HepG2 (cell line): Measurements from ENCODE around the gene ABCC3. TPM values are rescaled to one million over a fixed set of nuclear protein-coding genes. Genes with fewer than 3 reads are reported as not detected.

Experiments
- CBX5 ChIP-seq: sonication (generic); formaldehyde crosslinking; IDR thresholded peaks from 2 replicates; pipeline ENCODE4 v1.4.0; 2020; ENCODE audit warnings: missing genetic modification reagents, borderline replicate concordance
- FOSL1 ChIP-seq: sonication (generic); formaldehyde crosslinking; IDR thresholded peaks from 2 replicates; pipeline ENCODE4 v1.9.0; 2021; ENCODE audit warnings: missing genetic modification reagents, borderline replicate concordance
- GATAD2A ChIP-seq: IDR thresholded peaks from 2 replicates; pipeline ENCODE4 v1.6.1; 2016
- HHEX ChIP-seq: IDR thresholded peaks from 2 replicates; pipeline ENCODE4 v1.6.1; 2016; ENCODE audit warnings: control low read depth
- IRF2 ChIP-seq: IDR thresholded peaks from 2 replicates; pipeline ENCODE4 v1.6.1; 2018; ENCODE audit warnings: missing genetic modification reagents, missing compliant biosample characterization
- NFYB ChIP-seq: sonication (generic); formaldehyde crosslinking; IDR thresholded peaks from 2 replicates; pipeline ENCODE4 v1.4.0; 2020; ENCODE audit warnings: missing genetic modification reagents
- PAX8 ChIP-seq: sonication (generic); formaldehyde crosslinking; IDR thresholded peaks from 2 replicates; pipeline ENCODE4 v1.8.0; 2022; ENCODE audit warnings: mild to moderate bottlenecking, missing genetic modification reagents, borderline replicate concordance
- SMC3 ChIP-seq: IDR thresholded peaks from 2 replicates; pipeline ENCODE4 v1.6.1; 2011; ENCODE audit warnings: low read length, improper control_type of control experiment
- SRSF1 ChIP-seq: fragments of 200-400 bp; formaldehyde crosslinking; optimal IDR thresholded peaks from 2 replicates; pipeline ENCODE3; 2017; ENCODE audit warnings: mild to moderate bottlenecking, low read depth, low read length, moderate library complexity
- ZNF7 ChIP-seq: IDR thresholded peaks from 2 replicates; pipeline ENCODE4 v1.6.1; 2016; ENCODE audit warnings: missing biosample characterization, missing genetic modification reagents
- ZSCAN22 ChIP-seq: sonication (generic); formaldehyde crosslinking; IDR thresholded peaks from 2 replicates; pipeline ENCODE4 v1.4.0; 2020; ENCODE audit warnings: mild to moderate bottlenecking, missing genetic modification reagents
- ZSCAN29 ChIP-seq: sonication (generic); formaldehyde crosslinking; conservative IDR thresholded peaks from 2 replicates; pipeline ENCODE4 v1.4.0; 2020; ENCODE audit warnings: mild to moderate bottlenecking, missing genetic modification reagents
- polyA plus RNA-seq, 8 experiments: library from polyadenylated mRNA; depleted of rRNA in 3 of 8; stranded (reverse) in 7 of 8; unstranded in 1 of 8; fragments of >200 nt; fragmentation: Illumina TruSeq in 4 of 8; extraction: Trizol in 4 of 8; gene quantifications; 2 replicates each; pipeline versions ENCODE4 v1.2.1 to v1.2.3, GENCODE V29; 2011 to 2016; ENCODE audit warnings: low read depth in 4 of 8, missing spikeins in 1 of 8, mixed read lengths in 1 of 8; ENCODE audit not compliant: insufficient read depth in 1 of 8
- total RNA-seq, 5 experiments: library from RNA; depleted of rRNA; stranded (reverse); fragments of >200 nt; fragmentation: Illumina TruSeq; extraction: Trizol; gene quantifications; 2 replicates each; pipeline ENCODE4 v1.2.3, GENCODE V29; 2016; ENCODE audit warnings: low read depth in 1 of 5
- TF ChIP-seq, protein P1 (sequence below), 2 experiments: fragments of 450-650 bp in 1 of 2; sonication (generic) in 1 of 2; formaldehyde crosslinking; IDR thresholded peaks; 2 replicates each; pipeline versions ENCODE4 v1.5.0 to v1.8.0; 2020 to 2022; ENCODE audit warnings: mild to moderate bottlenecking in 1 of 2, missing genetic modification reagents in 1 of 2
- TF ChIP-seq, protein P2 (sequence below): sonication (generic); formaldehyde crosslinking; IDR thresholded peaks from 2 replicates; pipeline ENCODE4 v1.5.0; 2020; ENCODE audit warnings: mild to moderate bottlenecking, missing genetic modification reagents
- TF ChIP-seq, protein P3 (sequence below): sonication (generic); formaldehyde crosslinking; IDR thresholded peaks from 2 replicates; pipeline ENCODE4 v1.5.1; 2020; ENCODE audit warnings: mild to moderate bottlenecking, missing genetic modification reagents, moderate library complexity
- TF ChIP-seq, protein P4 (sequence below): sonication (generic); formaldehyde crosslinking; IDR thresholded peaks from 2 replicates; pipeline ENCODE4 v1.4.0; 2020; ENCODE audit warnings: missing genetic modification reagents, borderline replicate concordance
- TF ChIP-seq, protein P5 (sequence below): sonication (generic); formaldehyde crosslinking; IDR thresholded peaks from 2 replicates; pipeline ENCODE4 v1.8.0; 2023; ENCODE audit warnings: mild to moderate bottlenecking, missing genetic modification reagents
- TF ChIP-seq, protein P6 (sequence below): IDR thresholded peaks from 2 replicates; pipeline ENCODE4 v1.6.1; 2012; ENCODE audit warnings: low read length, improper control_type of control experiment

Gene ABCC3
- total and polyA plus RNA-seq, 2 of the 13 experiments (the other 11 are each of a cell fraction or from before 2014, with no cell fraction given), result 25.2 to 50.7 TPM

DNA sequence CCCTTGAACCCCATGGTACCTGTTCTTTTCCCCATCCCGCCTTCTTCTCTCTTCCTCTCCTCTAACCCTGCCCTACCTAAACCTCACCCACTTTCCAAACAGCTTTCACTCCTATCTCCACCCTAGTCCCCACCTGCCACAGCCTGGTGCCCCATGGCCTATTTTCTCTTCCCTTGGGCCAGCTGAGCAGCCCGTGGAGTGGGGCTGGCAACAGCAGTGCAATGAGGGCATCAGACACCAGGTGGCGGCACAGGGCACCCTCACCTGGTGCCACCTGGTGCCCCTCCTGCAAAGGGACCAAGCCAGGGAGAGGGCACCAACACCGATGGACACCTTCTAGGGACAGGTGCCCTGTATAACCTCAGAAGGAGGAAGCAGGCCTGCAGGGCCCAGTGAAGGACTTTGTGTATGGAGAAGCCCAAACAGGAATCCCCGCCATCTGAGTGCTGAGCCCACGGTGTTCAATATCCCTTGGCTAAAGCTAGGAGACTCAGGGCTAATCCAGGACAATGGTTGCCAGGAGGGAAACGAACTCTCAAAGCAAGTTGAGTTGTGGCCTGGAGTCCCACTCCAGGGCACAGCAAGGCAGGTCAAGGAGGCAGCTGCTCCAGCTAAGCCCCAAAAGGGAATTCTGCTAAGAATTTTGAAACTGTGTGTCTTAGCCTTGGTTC is 4.0 kb upstream of the ABCC3 start (continued):
- TF ChIP-seq ZSCAN29, result 0 out of 2 replicates have a peak, but pooled peaks have one; percentile 16
- TF ChIP-seq, protein P1, sequence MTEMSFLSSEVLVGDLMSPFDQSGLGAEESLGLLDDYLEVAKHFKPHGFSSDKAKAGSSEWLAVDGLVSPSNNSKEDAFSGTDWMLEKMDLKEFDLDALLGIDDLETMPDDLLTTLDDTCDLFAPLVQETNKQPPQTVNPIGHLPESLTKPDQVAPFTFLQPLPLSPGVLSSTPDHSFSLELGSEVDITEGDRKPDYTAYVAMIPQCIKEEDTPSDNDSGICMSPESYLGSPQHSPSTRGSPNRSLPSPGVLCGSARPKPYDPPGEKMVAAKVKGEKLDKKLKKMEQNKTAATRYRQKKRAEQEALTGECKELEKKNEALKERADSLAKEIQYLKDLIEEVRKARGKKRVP (CRISPR knock-in tag; IDR thresholded peaks at IDR 0.05), result no peak
- no peak for TF ChIP-seq ZNF7 (CRISPR knock-in tag)
- TF ChIP-seq CBX5 (CRISPR knock-in tag), result peak; percentile 94
- no peak for TF ChIP-seq NFYB
- TF ChIP-seq ZSCAN22, result no peak
- TF ChIP-seq SRSF1, result peak; percentile 60
- no peak for TF ChIP-seq HHEX (CRISPR knock-in tag)
- TF ChIP-seq, protein P2, sequence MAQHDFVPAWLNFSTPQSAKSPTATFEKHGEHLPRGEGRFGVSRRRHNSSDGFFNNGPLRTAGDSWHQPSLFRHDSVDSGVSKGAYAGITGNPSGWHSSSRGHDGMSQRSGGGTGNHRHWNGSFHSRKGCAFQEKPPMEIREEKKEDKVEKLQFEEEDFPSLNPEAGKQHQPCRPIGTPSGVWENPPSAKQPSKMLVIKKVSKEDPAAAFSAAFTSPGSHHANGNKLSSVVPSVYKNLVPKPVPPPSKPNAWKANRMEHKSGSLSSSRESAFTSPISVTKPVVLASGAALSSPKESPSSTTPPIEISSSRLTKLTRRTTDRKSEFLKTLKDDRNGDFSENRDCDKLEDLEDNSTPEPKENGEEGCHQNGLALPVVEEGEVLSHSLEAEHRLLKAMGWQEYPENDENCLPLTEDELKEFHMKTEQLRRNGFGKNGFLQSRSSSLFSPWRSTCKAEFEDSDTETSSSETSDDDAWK, result no peak
- TF ChIP-seq, protein P3, sequence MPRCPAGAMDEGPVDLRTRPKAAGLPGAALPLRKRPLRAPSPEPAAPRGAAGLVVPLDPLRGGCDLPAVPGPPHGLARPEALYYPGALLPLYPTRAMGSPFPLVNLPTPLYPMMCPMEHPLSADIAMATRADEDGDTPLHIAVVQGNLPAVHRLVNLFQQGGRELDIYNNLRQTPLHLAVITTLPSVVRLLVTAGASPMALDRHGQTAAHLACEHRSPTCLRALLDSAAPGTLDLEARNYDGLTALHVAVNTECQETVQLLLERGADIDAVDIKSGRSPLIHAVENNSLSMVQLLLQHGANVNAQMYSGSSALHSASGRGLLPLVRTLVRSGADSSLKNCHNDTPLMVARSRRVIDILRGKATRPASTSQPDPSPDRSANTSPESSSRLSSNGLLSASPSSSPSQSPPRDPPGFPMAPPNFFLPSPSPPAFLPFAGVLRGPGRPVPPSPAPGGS, result no peak
- peak; percentile 85 for TF ChIP-seq SMC3
- TF ChIP-seq PAX8 (CRISPR knock-in tag), result no peak
- TF ChIP-seq, protein P4, sequence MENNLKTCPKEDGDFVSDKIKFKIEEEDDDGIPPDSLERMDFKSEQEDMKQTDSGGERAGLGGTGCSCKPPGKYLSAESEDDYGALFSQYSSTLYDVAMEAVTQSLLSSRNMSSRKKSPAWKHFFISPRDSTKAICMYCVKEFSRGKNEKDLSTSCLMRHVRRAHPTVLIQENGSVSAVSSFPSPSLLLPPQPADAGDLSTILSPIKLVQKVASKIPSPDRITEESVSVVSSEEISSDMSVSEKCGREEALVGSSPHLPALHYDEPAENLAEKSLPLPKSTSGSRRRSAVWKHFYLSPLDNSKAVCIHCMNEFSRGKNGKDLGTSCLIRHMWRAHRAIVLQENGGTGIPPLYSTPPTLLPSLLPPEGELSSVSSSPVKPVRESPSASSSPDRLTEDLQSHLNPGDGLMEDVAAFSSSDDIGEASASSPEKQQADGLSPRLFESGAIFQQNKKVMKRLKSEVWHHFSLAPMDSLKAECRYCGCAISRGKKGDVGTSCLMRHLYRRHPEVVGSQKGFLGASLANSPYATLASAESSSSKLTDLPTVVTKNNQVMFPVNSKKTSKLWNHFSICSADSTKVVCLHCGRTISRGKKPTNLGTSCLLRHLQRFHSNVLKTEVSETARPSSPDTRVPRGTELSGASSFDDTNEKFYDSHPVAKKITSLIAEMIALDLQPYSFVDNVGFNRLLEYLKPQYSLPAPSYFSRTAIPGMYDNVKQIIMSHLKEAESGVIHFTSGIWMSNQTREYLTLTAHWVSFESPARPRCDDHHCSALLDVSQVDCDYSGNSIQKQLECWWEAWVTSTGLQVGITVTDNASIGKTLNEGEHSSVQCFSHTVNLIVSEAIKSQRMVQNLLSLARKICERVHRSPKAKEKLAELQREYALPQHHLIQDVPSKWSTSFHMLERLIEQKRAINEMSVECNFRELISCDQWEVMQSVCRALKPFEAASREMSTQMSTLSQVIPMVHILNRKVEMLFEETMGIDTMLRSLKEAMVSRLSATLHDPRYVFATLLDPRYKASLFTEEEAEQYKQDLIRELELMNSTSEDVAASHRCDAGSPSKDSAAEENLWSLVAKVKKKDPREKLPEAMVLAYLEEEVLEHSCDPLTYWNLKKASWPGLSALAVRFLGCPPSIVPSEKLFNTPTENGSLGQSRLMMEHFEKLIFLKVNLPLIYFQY, result 0 out of 2 replicates have a peak, but pooled peaks have one; percentile 57
- no peak for TF ChIP-seq FOSL1 (CRISPR knock-in tag)
- TF ChIP-seq, protein P5, sequence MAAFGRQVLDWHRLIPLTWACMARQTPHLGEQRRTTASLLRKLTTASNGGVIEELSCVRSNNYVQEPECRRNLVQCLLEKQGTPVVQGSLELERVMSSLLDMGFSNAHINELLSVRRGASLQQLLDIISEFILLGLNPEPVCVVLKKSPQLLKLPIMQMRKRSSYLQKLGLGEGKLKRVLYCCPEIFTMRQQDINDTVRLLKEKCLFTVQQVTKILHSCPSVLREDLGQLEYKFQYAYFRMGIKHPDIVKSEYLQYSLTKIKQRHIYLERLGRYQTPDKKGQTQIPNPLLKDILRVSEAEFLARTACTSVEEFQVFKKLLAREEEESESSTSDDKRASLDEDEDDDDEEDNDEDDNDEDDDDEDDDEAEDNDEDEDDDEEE (CRISPR knock-in tag), result no peak
- TF ChIP-seq, protein P6, sequence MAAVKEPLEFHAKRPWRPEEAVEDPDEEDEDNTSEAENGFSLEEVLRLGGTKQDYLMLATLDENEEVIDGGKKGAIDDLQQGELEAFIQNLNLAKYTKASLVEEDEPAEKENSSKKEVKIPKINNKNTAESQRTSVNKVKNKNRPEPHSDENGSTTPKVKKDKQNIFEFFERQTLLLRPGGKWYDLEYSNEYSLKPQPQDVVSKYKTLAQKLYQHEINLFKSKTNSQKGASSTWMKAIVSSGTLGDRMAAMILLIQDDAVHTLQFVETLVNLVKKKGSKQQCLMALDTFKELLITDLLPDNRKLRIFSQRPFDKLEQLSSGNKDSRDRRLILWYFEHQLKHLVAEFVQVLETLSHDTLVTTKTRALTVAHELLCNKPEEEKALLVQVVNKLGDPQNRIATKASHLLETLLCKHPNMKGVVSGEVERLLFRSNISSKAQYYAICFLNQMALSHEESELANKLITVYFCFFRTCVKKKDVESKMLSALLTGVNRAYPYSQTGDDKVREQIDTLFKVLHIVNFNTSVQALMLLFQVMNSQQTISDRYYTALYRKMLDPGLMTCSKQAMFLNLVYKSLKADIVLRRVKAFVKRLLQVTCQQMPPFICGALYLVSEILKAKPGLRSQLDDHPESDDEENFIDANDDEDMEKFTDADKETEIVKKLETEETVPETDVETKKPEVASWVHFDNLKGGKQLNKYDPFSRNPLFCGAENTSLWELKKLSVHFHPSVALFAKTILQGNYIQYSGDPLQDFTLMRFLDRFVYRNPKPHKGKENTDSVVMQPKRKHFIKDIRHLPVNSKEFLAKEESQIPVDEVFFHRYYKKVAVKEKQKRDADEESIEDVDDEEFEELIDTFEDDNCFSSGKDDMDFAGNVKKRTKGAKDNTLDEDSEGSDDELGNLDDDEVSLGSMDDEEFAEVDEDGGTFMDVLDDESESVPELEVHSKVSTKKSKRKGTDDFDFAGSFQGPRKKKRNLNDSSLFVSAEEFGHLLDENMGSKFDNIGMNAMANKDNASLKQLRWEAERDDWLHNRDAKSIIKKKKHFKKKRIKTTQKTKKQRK, result no peak
- TF ChIP-seq IRF2 (CRISPR knock-in tag), result 0 out of 2 replicates have a peak, but pooled peaks have one; percentile 43
- peak; percentile 76 for TF ChIP-seq GATAD2A (CRISPR knock-in tag)
